ENCODE measurements around the gene PSMD2.
A peak's percentile ranks its signal among the peaks of the same experiment; 100 is the strongest.

The PSMD2 gene

DNA sequence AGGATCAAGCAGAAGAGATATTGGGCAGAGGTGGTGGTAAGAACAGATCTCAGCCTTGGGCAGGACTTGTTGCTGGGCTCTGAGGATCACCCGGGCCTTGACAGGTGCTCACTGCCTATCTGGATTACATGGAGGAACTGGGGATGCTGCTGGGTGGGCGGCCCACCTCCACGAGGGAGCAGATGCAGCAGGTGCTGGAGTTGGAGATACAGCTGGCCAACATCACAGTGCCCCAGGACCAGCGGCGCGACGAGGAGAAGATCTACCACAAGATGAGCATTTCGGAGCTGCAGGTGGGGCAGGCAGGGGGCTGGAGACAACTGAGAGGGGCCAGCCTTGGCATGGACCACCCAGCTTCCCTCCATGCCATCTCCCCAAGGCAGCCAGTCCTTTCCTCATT, 15.4 kb upstream of the PSMD2 start:
- no peaks in the 10 kb centered on the region for H3K36me3 ChIP-seq (replicated peaks; ENCODE audit: low read depth, low read length)
- TF ChIP-seq, protein P1, sequence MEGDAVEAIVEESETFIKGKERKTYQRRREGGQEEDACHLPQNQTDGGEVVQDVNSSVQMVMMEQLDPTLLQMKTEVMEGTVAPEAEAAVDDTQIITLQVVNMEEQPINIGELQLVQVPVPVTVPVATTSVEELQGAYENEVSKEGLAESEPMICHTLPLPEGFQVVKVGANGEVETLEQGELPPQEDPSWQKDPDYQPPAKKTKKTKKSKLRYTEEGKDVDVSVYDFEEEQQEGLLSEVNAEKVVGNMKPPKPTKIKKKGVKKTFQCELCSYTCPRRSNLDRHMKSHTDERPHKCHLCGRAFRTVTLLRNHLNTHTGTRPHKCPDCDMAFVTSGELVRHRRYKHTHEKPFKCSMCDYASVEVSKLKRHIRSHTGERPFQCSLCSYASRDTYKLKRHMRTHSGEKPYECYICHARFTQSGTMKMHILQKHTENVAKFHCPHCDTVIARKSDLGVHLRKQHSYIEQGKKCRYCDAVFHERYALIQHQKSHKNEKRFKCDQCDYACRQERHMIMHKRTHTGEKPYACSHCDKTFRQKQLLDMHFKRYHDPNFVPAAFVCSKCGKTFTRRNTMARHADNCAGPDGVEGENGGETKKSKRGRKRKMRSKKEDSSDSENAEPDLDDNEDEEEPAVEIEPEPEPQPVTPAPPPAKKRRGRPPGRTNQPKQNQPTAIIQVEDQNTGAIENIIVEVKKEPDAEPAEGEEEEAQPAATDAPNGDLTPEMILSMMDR (IDR thresholded peaks at IDR 0.05; ENCODE audit: low read depth, low read length) = no peak
- no peak for TF ChIP-seq EZH2phosphoT487 (IDR thresholded peaks at IDR 0.05; ENCODE audit: low read depth)
- no peaks in the 10 kb centered on the region for H3K9me3 ChIP-seq (ENCODE audit: insufficient read depth, low read length)
- H3K79me2 ChIP-seq (ENCODE audit: low read length) = no peaks in the 10 kb centered on the region
- H3K9ac ChIP-seq (ENCODE audit: low read length) = no peak overlapping the region
- H3K4me2 ChIP-seq (ENCODE audit: low read length) = no peak overlapping the region
- H2AFZ ChIP-seq (ENCODE audit: low read depth, low read length) = no peak overlapping the region
- H4K20me1 ChIP-seq (ENCODE audit: insufficient read depth, low read length) = no peaks in the 10 kb centered on the region
- H3K27ac ChIP-seq (ENCODE audit: low read length) = no peak overlapping the region
- no peak overlapping the region for H3K4me3 ChIP-seq (ENCODE audit: low read length)
- H3K4me1 ChIP-seq (ENCODE audit: low read length) = peaks cover 5% of the 10 kb centered on the region
- peaks cover 4% of the 10 kb centered on the region; the same call in 1 of the 2 replicates for H3K27me3 ChIP-seq (ENCODE audit: low read depth, low read length)

DNA sequence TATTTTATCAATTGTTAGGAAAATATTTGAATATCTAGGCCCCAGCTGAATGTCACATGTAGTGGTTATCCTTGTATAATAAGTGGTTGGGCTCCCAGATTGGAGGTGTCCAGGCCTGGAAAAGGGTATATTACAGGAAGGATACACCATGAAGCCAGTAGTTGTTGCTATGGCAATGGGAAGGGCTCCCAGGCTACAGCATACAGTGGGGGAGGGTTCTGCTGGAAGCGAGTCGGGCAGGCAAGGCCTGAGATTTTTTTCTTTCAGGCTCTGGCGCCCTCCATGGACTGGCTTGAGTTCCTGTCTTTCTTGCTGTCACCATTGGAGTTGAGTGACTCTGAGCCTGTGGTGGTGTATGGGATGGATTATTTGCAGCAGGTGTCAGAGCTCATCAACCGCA, 14.3 kb upstream of the PSMD2 start:
- Histone ChIP-seq H3K36me3 (replicated peaks; ENCODE audit: low read depth, low read length) (no peaks in the 10 kb centered on the region), H3K27ac (ENCODE audit: low read length) (no peak overlapping the region), H3K4me1 (ENCODE audit: low read length) (peaks cover 5% of the 10 kb centered on the region), H3K4me3 (ENCODE audit: low read length) (no peak overlapping the region), H3K27me3 (ENCODE audit: low read depth, low read length) (peaks cover 4% of the 10 kb centered on the region; the same call in 1 of the 2 replicates), H3K4me2 (ENCODE audit: low read length) (peak overlapping the region; percentile 46), H3K79me2 (ENCODE audit: low read length) (no peaks in the 10 kb centered on the region), H4K20me1 (ENCODE audit: insufficient read depth, low read length) (no peaks in the 10 kb centered on the region), H2AFZ (ENCODE audit: low read depth, low read length) (peak overlapping the region; percentile 16; the same call in 1 of the 2 replicates), H3K9me3 (ENCODE audit: insufficient read depth, low read length) (no peaks in the 10 kb centered on the region), H3K9ac (ENCODE audit: low read length) (no peak overlapping the region)
- TF ChIP-seq, protein P1 (IDR thresholded peaks at IDR 0.05; ENCODE audit: low read depth, low read length) = peak; percentile 55
- no peak for TF ChIP-seq EZH2phosphoT487 (IDR thresholded peaks at IDR 0.05; ENCODE audit: low read depth)

DNA sequence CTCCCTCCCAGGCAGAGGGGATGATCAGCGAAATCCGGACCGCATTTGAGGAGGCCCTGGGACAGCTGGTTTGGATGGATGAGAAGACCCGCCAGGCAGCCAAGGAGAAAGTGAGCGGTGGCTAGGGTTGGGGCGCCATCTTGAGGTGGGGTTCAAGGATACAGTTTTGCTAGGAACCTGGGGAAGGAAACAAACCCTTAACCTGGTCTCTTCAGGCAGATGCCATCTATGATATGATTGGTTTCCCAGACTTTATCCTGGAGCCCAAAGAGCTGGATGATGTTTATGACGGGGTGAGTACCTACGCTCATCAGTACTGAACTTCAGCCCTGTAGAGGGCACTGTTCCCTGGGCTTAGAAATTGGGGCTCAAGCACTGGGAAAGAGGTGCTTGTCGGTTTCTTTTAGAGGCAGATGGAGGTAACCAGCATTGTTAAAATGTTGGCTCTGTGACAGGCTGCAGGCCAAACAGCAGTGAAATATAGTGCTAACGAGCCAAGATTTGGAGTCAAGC, 9.6 kb upstream of the PSMD2 start:
- peaks cover 4% of the 10 kb centered on the region for H3K27me3 ChIP-seq (ENCODE audit: low read depth, low read length)
- 0 out of 2 replicates have a peak overlapping the region, but pooled peaks have one; percentile 28 for H3K9ac ChIP-seq (ENCODE audit: low read length)
- no peaks in the 10 kb centered on the region for H3K9me3 ChIP-seq (ENCODE audit: insufficient read depth, low read length)
- peak overlapping the region; percentile 72 for H3K4me2 ChIP-seq (ENCODE audit: low read length)
- H2AFZ ChIP-seq (ENCODE audit: low read depth, low read length) = peak overlapping the region; percentile 79
- H3K4me3 ChIP-seq (ENCODE audit: low read length) = peak overlapping the region; percentile 69
- no peak overlapping the region for H3K27ac ChIP-seq (ENCODE audit: low read length)
- H3K4me1 ChIP-seq (ENCODE audit: low read length) = peaks cover 3% of the 10 kb centered on the region
- H3K36me3 ChIP-seq (replicated peaks; ENCODE audit: low read depth, low read length) = no peaks in the 10 kb centered on the region
- no peaks in the 10 kb centered on the region for H3K79me2 ChIP-seq (ENCODE audit: low read length)
- no peaks in the 10 kb centered on the region for H4K20me1 ChIP-seq (ENCODE audit: insufficient read depth, low read length)
- no peak for TF ChIP-seq EZH2phosphoT487 (IDR thresholded peaks at IDR 0.05; ENCODE audit: low read depth)
- TF ChIP-seq, protein P1 (IDR thresholded peaks at IDR 0.05; ENCODE audit: low read depth, low read length) = peak; percentile 97

DNA sequence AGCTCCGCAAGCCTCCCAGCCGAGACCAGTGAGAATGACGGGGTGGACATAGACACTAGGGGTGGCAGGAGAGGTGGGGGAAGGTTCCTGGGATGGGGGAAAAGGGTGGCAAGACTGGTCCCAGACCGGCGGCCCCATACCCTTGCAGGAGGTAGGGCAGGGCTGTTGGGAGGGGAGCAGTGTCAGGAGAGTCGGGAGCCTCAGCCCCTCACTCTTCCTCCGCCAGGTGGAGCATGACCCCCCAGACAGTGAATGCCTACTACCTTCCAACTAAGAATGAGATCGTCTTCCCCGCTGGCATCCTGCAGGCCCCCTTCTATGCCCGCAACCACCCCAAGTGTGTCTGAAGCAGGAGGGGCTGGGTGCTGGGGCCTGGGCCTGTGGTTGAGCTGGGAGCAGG, 8.7 kb upstream of the PSMD2 start:
- Histone ChIP-seq H3K27me3 (ENCODE audit: low read depth, low read length) (peaks cover 4% of the 10 kb centered on the region), H3K4me2 (ENCODE audit: low read length) (no peak overlapping the region), H3K36me3 (replicated peaks; ENCODE audit: low read depth, low read length) (no peaks in the 10 kb centered on the region), H4K20me1 (ENCODE audit: insufficient read depth, low read length) (no peaks in the 10 kb centered on the region), H3K4me1 (ENCODE audit: low read length) (no peaks in the 10 kb centered on the region), H3K79me2 (ENCODE audit: low read length) (no peaks in the 10 kb centered on the region), H3K4me3 (ENCODE audit: low read length) (no peak overlapping the region), H3K27ac (ENCODE audit: low read length) (no peak overlapping the region), H3K9ac (ENCODE audit: low read length) (no peak overlapping the region), H2AFZ (ENCODE audit: low read depth, low read length) (no peak overlapping the region), H3K9me3 (ENCODE audit: insufficient read depth, low read length) (no peaks in the 10 kb centered on the region)
- TF ChIP-seq, protein P1 (IDR thresholded peaks at IDR 0.05; ENCODE audit: low read depth, low read length) = no peak
- no peak for TF ChIP-seq EZH2phosphoT487 (IDR thresholded peaks at IDR 0.05; ENCODE audit: low read depth)
